Lower lobe of right lung (tissue), 2 donors: ENCODE measurements around the gene GALNT5. TPM values are rescaled to one million over a fixed set of nuclear protein-coding genes. Genes with fewer than 3 reads are reported as not detected.

Experiments
- ATAC-seq, 2 donors: fragments of 200-7000 bp; cut with Tn5 transposase; one replicate each; pipeline ENCODE4 v1.9.1; 2020 to 2022; ENCODE audit warnings: mild to moderate bottlenecking in 2 of 2, moderate library complexity in 2 of 2
- DNase-seq: peaks from one replicate; pipeline ENCODE4 v3.0.0-alpha.2; 2020
- H3K27ac ChIP-seq: fragments of 200-600 bp; one replicate; pipeline ENCODE4 v1.8.0; 2022
- H3K27me3 ChIP-seq: fragments of 200-600 bp; one replicate; pipeline ENCODE4 v1.8.0; 2022; ENCODE audit warnings: low read depth
- H3K36me3 ChIP-seq: fragments of 200-600 bp; one replicate; pipeline ENCODE4 v1.8.0; 2022; ENCODE audit warnings: mild to moderate bottlenecking
- H3K4me1 ChIP-seq: fragments of 200-600 bp; one replicate; pipeline ENCODE4 v1.8.0; 2022
- H3K4me3 ChIP-seq: fragments of 200-600 bp; one replicate; pipeline ENCODE4 v1.8.0; 2022; ENCODE audit warnings: mild to moderate bottlenecking
- H3K9me3 ChIP-seq: fragments of 200-600 bp; one replicate; pipeline ENCODE4 v1.8.0; 2022
- CTCF ChIP-seq: fragments of 200-600 bp; IDR thresholded peaks from one replicate; pipeline ENCODE4 v1.8.0; 2022; ENCODE audit warnings: antibody characterized with exemption, mild to moderate bottlenecking
- intact Hi-C: fragments of 100-400 bp; cut with DNase I; formaldehyde crosslinking; loops from one replicate; pipeline ENCODE4 v1.11.0; 2022
- long read RNA-seq: library from polyadenylated mRNA; unstranded; transcript quantifications from one replicate; pipeline ENCODE4 v2.0.0, GENCODE V29; 2021
- total RNA-seq: library from RNA; stranded (reverse); fragmentation: NEBNext Ultra II Directional; extraction: Animal tissue kit (Norgen Biotek cat#: 25700); gene quantifications from one replicate; pipeline ENCODE4 v1.2.1, GENCODE V29; 2021
- donor health status: DM: no; HTN: yes; CAD: no; lungs with severe emphysema.

Gene GALNT5
- 33.9 TPM for total RNA-seq
- long read RNA-seq, full-length matches to known transcripts = 16 of 41 reads
- long read RNA-seq, partial matches to known transcripts = 9 of 41 reads
- long read RNA-seq, other reads (novel, unspliced or antisense) = 16 of 41 reads

- Histone ChIP-seq H3K4me1 (peaks cover 7% of the 10 kb centered on the region), H3K36me3 (no peaks in the 10 kb centered on the region), H3K27me3 (no peaks in the 10 kb centered on the region), H3K9me3 (no peaks in the 10 kb centered on the region), H3K4me3 (peak within 1 kb of the TSS; percentile 51), H3K27ac (peak within 1 kb of the TSS; percentile 47)
- TF ChIP-seq CTCF = no peak
- peak; percentile 60 to 75 for ATAC-seq
- intact Hi-C loops = no loop called here
- DNase-seq = no peak
Observed at GRCh38 chr2:157257312-157258252, at the start of gene GALNT5. TSS of gene GALNT5 (plus strand) at chr2:157257705. CDS start at chr2:157258083, 378 bp downstream.

GRCh38 chr2:157216286-157216965 lies 41.1 kb upstream of the GALNT5 start:
- Histone ChIP-seq H3K4me3 (no peak overlapping the region), H3K27ac (no peak overlapping the region), H3K4me1 (no peaks in the 10 kb centered on the region), H3K9me3 (no peaks in the 10 kb centered on the region), H3K36me3 (no peaks in the 10 kb centered on the region), H3K27me3 (no peaks in the 10 kb centered on the region)
- ATAC-seq = no peak
- DNase-seq = no peak
- intact Hi-C loops = no loop called here
- no peak for TF ChIP-seq CTCF

- intact Hi-C loops = no loop called here
- H3K27ac ChIP-seq = no peak overlapping the region
- no peak overlapping the region for H3K4me3 ChIP-seq
- H3K36me3 ChIP-seq = no peaks in the 10 kb centered on the region
- no peak for TF ChIP-seq CTCF
- no peak for DNase-seq
- H3K4me1 ChIP-seq = no peaks in the 10 kb centered on the region
- no peaks in the 10 kb centered on the region for H3K9me3 ChIP-seq
- ATAC-seq = no peak
- no peaks in the 10 kb centered on the region for H3K27me3 ChIP-seq
Observed at GRCh38 chr2:157217409-157217808, 40.1 kb upstream of the GALNT5 start.

- H3K4me3 ChIP-seq = no peak overlapping the region
- intact Hi-C loops = no loop called here
- ATAC-seq = no peak
- H3K27ac ChIP-seq = no peak overlapping the region
- H3K36me3 ChIP-seq = no peaks in the 10 kb centered on the region
- no peaks in the 10 kb centered on the region for H3K27me3 ChIP-seq
- H3K4me1 ChIP-seq = no peaks in the 10 kb centered on the region
- no peak for DNase-seq
- TF ChIP-seq CTCF = no peak
- no peaks in the 10 kb centered on the region for H3K9me3 ChIP-seq
Observed at GRCh38 chr2:157218911-157219310, 38.6 kb upstream of the GALNT5 start.

GRCh38 chr2:157220502-157220901 lies 37.0 kb upstream of the GALNT5 start:
- Histone ChIP-seq H3K36me3 (no peaks in the 10 kb centered on the region), H3K27ac (no peak overlapping the region), H3K4me3 (no peak overlapping the region), H3K9me3 (no peaks in the 10 kb centered on the region), H3K27me3 (no peaks in the 10 kb centered on the region), H3K4me1 (no peaks in the 10 kb centered on the region)
- ATAC-seq = no peak
- no peak for DNase-seq
- no peak for TF ChIP-seq CTCF
- intact Hi-C loops = no loop called here
